BLaER1 (cell line): ENCODE measurements around the gene MRAP2.

Source experiments
- H3K27ac ChIP-seq: shearing (Covaris generic); formaldehyde crosslinking; 2 replicates; pipeline ENCODE4 v1.8.1; 2022
- H3K27me3 ChIP-seq: shearing (Covaris generic); formaldehyde crosslinking; 2 replicates; pipeline ENCODE4 v1.8.1; 2022
- H3K36me3 ChIP-seq: shearing (Covaris generic); formaldehyde crosslinking; 2 replicates; pipeline ENCODE4 v1.8.1; 2022
- H3K4me1 ChIP-seq: shearing (Covaris generic); formaldehyde crosslinking; 2 replicates; pipeline ENCODE4 v1.8.1; 2022
- H3K4me2 ChIP-seq: shearing (Covaris generic); formaldehyde crosslinking; 2 replicates; pipeline ENCODE4 v1.8.1; 2022
- H3K4me3 ChIP-seq: shearing (Covaris generic); formaldehyde crosslinking; 2 replicates; pipeline ENCODE4 v1.8.1; 2022
- H3K9ac ChIP-seq: shearing (Covaris generic); formaldehyde crosslinking; 2 replicates; pipeline ENCODE4 v1.8.1; 2022
- H3K9me3 ChIP-seq: shearing (Covaris generic); formaldehyde crosslinking; 2 replicates; pipeline ENCODE4 v1.8.1; 2022
- H4K20me1 ChIP-seq: shearing (Covaris generic); formaldehyde crosslinking; 2 replicates; pipeline ENCODE4 v1.8.1; 2022
- Cebpa-rat ChIP-seq: shearing (Covaris generic); IDR thresholded peaks from 2 replicates; pipeline ENCODE4 v1.8.1; 2022

The MRAP2 gene, protein sequence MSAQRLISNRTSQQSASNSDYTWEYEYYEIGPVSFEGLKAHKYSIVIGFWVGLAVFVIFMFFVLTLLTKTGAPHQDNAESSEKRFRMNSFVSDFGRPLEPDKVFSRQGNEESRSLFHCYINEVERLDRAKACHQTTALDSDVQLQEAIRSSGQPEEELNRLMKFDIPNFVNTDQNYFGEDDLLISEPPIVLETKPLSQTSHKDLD

GRCh38 chr6:84033523-84034451, at the start of gene MRAP2:
Gene MRAP2, plus strand, starts transcription at chr6:84033772. Its CDS starts 21,547 bp downstream, at chr6:84055319.
- Histone ChIP-seq H3K36me3 (no peaks in the 10 kb centered on the region), H3K9ac (0 out of 2 replicates have a peak within 1 kb of the TSS, but pooled peaks have one; percentile 4), H4K20me1 (no peaks in the 10 kb centered on the region), H3K4me3 (peak within 1 kb of the TSS; percentile 64), H3K27me3 (peaks cover 30% of the 10 kb centered on the region), H3K4me2 (peak within 1 kb of the TSS; percentile 78), H3K4me1 (no peaks in the 10 kb centered on the region), H3K27ac (no peak within 1 kb of the TSS), H3K9me3 (no peaks in the 10 kb centered on the region)
- no peak for TF ChIP-seq Cebpa-rat

GRCh38 chr6:83984411-83984810, 49.2 kb upstream of the MRAP2 start:
- Histone ChIP-seq H3K9ac (no peak overlapping the region), H4K20me1 (no peaks in the 10 kb centered on the region), H3K4me1 (no peaks in the 10 kb centered on the region), H3K27ac (no peak overlapping the region), H3K36me3 (no peaks in the 10 kb centered on the region), H3K4me3 (no peak overlapping the region), H3K9me3 (no peaks in the 10 kb centered on the region), H3K4me2 (no peak overlapping the region), H3K27me3 (no peaks in the 10 kb centered on the region)
- no peak for TF ChIP-seq Cebpa-rat

- Histone ChIP-seq H3K27me3 (no peaks in the 10 kb centered on the region), H3K4me2 (no peak overlapping the region), H4K20me1 (no peaks in the 10 kb centered on the region), H3K36me3 (no peaks in the 10 kb centered on the region), H3K4me1 (no peaks in the 10 kb centered on the region), H3K9ac (no peak overlapping the region), H3K4me3 (no peak overlapping the region), H3K9me3 (no peaks in the 10 kb centered on the region), H3K27ac (no peak overlapping the region)
- no peak for TF ChIP-seq Cebpa-rat
Observed at GRCh38 chr6:83985308-83985713, 48.3 kb upstream of the MRAP2 start.

DNA sequence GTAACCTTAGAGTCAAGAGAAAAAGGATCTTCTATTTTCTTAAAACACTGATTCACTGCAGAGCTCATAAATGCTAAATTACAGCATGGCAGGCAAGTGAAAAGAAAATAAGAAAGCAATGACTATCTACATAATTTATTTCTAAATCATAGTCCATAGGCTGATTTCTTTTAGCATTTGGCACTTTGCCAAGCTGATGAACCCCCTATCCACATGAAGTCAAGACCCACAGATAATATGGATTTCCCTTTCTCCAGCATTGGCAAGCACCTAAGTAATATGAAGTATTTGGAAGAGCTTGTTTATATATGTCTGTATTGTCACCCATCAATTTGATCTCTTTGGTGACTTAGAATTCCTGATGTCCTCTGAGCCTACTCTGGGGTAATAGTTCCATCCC, 47.9 kb upstream of the MRAP2 start:
- H3K27ac ChIP-seq: no peak overlapping the region
- H3K4me2 ChIP-seq: no peak overlapping the region
- no peaks in the 10 kb centered on the region for H3K27me3 ChIP-seq
- no peaks in the 10 kb centered on the region for H3K4me1 ChIP-seq
- TF ChIP-seq Cebpa-rat: no peak
- no peak overlapping the region for H3K4me3 ChIP-seq
- H3K36me3 ChIP-seq: no peaks in the 10 kb centered on the region
- H3K9ac ChIP-seq: no peak overlapping the region
- no peaks in the 10 kb centered on the region for H3K9me3 ChIP-seq
- H4K20me1 ChIP-seq: no peaks in the 10 kb centered on the region

- Histone ChIP-seq H3K27me3 (no peaks in the 10 kb centered on the region), H3K9me3 (no peaks in the 10 kb centered on the region), H3K27ac (no peak overlapping the region), H4K20me1 (no peaks in the 10 kb centered on the region), H3K36me3 (no peaks in the 10 kb centered on the region), H3K4me1 (no peaks in the 10 kb centered on the region), H3K9ac (no peak overlapping the region), H3K4me2 (no peak overlapping the region), H3K4me3 (no peak overlapping the region)
- no peak for TF ChIP-seq Cebpa-rat
Observed at GRCh38 chr6:83998021-83998584, 35.5 kb upstream of the MRAP2 start.

DNA sequence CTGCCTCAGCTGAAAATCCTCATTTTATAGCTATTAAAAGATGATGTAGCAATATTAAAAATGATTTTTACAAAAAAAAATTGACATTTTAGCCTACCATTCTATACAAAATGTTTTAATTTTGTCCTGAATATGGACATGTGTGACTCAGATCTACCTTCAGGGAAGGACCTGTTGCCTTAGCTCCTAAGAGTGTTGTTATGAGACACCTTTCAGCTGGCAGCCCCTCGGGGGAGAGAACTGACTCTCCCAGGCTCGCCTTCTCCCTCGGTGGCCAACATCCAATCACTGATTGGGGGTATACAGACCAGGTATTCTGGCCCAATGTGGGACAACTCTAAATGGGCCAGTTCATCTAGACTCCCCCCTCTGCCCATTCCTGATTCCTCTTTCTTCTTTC, 32.5 kb upstream of the MRAP2 start:
- H3K4me1 ChIP-seq: no peaks in the 10 kb centered on the region
- H3K36me3 ChIP-seq: no peaks in the 10 kb centered on the region
- H4K20me1 ChIP-seq: no peaks in the 10 kb centered on the region
- H3K27ac ChIP-seq: no peak overlapping the region
- no peak overlapping the region for H3K9ac ChIP-seq
- H3K27me3 ChIP-seq: no peaks in the 10 kb centered on the region
- H3K9me3 ChIP-seq: no peaks in the 10 kb centered on the region
- no peak for TF ChIP-seq Cebpa-rat
- no peak overlapping the region for H3K4me2 ChIP-seq
- no peak overlapping the region for H3K4me3 ChIP-seq

- no peaks in the 10 kb centered on the region for H3K4me1 ChIP-seq
- no peak overlapping the region for H3K4me3 ChIP-seq
- H3K4me2 ChIP-seq: no peak overlapping the region
- no peaks in the 10 kb centered on the region for H3K9me3 ChIP-seq
- no peaks in the 10 kb centered on the region for H3K36me3 ChIP-seq
- H3K9ac ChIP-seq: no peak overlapping the region
- no peaks in the 10 kb centered on the region for H3K27me3 ChIP-seq
- H4K20me1 ChIP-seq: no peaks in the 10 kb centered on the region
- no peak for TF ChIP-seq Cebpa-rat
- H3K27ac ChIP-seq: no peak overlapping the region
Observed at GRCh38 chr6:84002226-84002625, 31.3 kb upstream of the MRAP2 start.

DNA sequence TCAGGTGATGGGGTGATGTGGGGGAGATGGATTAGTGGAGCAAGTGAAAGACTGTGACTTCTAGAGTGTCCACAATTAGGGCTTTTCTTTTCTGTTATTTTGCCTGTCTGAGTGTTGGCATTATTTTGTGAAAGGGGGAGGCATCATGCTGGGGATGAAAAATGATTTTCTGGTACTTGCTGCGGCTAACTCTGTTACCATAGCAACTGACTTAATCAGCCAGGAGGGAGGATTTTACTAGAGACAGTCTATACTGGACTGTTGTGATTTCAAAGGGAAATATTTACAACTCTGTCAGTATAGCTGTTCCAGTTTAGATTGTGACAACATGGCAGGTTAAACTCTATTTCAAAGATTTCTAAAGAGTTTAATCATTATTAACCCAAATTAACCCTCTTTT, 30.4 kb upstream of the MRAP2 start:
- no peaks in the 10 kb centered on the region for H4K20me1 ChIP-seq
- H3K4me2 ChIP-seq: no peak overlapping the region
- no peaks in the 10 kb centered on the region for H3K4me1 ChIP-seq
- no peaks in the 10 kb centered on the region for H3K9me3 ChIP-seq
- no peaks in the 10 kb centered on the region for H3K27me3 ChIP-seq
- no peak for TF ChIP-seq Cebpa-rat
- no peak overlapping the region for H3K27ac ChIP-seq
- no peaks in the 10 kb centered on the region for H3K36me3 ChIP-seq
- H3K9ac ChIP-seq: no peak overlapping the region
- no peak overlapping the region for H3K4me3 ChIP-seq

DNA sequence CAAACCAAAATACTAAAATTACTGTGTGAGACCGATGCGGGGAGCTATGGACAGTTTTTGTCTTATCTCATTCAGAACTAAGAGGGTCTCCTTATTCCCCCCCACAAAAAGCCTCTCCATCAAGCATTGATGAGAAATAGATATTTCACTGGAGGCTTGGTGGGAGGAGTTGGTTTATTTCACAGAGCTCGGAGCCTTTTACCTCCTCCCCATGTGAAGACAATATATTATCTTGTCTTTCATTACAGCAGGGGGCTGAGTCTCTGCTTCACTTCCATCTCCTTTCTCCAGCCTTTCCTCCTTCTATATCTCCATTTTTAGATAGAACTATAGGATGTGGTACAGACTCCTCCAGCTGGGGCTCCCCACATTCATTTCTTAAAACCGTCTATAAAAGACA, 29.9 kb upstream of the MRAP2 start:
- no peak for TF ChIP-seq Cebpa-rat
- H3K9ac ChIP-seq: no peak overlapping the region
- H3K27me3 ChIP-seq: no peaks in the 10 kb centered on the region
- no peaks in the 10 kb centered on the region for H3K36me3 ChIP-seq
- H4K20me1 ChIP-seq: no peaks in the 10 kb centered on the region
- no peak overlapping the region for H3K4me2 ChIP-seq
- no peak overlapping the region for H3K27ac ChIP-seq
- H3K4me3 ChIP-seq: no peak overlapping the region
- no peaks in the 10 kb centered on the region for H3K4me1 ChIP-seq
- H3K9me3 ChIP-seq: no peaks in the 10 kb centered on the region

DNA sequence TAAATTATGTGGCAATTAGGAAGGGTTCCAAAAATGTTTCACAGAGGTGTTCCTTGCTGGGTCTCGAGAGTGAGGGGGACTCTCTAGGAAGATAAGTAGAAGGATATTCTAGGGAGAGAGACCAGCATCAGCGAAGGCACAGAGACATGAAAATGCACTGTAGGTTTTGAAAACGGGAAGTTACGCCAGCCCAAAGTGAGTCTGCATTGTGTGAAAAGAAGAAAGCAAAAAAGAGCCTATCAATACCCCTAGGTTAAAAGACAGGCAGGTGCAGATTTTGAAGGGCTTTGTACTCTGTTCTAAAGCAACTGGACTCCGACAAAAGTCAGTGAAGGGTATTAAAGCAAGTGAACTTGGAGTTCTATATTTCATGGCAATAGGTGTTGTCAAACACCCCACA, 25.7 kb upstream of the MRAP2 start:
- TF ChIP-seq Cebpa-rat: no peak
- H3K4me2 ChIP-seq: no peak overlapping the region
- H3K9me3 ChIP-seq: no peaks in the 10 kb centered on the region
- no peak overlapping the region for H3K9ac ChIP-seq
- H3K4me1 ChIP-seq: no peaks in the 10 kb centered on the region
- no peaks in the 10 kb centered on the region for H4K20me1 ChIP-seq
- no peak overlapping the region for H3K27ac ChIP-seq
- H3K27me3 ChIP-seq: no peaks in the 10 kb centered on the region
- no peaks in the 10 kb centered on the region for H3K36me3 ChIP-seq
- no peak overlapping the region for H3K4me3 ChIP-seq
